HEK293 (cell line): ENCODE data around the gene CWC25.
A peak's percentile ranks its signal among the peaks of the same experiment; 100 is the strongest.

Source experiments
- GLI4 ChIP-seq: fragments of 450-650 bp; formaldehyde crosslinking; IDR thresholded peaks from 2 replicates; pipeline ENCODE4 v1.5.1; 2016; ENCODE audit warnings: missing biosample characterization, missing genetic modification characterization
- HOXA7 ChIP-seq: sonication (generic); formaldehyde crosslinking; IDR thresholded peaks from 2 replicates; pipeline ENCODE4 v1.8.1; 2022; ENCODE audit warnings: missing genetic modification reagents, borderline replicate concordance
- HOXC10 ChIP-seq: sonication (generic); formaldehyde crosslinking; IDR thresholded peaks from 2 replicates; pipeline ENCODE4 v1.8.1; 2023; ENCODE audit warnings: mild to moderate bottlenecking, missing genetic modification reagents
- IKZF3 ChIP-seq: fragments of 450-650 bp; IDR thresholded peaks from 2 replicates; pipeline ENCODE4 v1.5.0; 2018; ENCODE audit warnings: missing biosample characterization, mild to moderate bottlenecking, missing genetic modification characterization, moderate library complexity
- OVOL3 ChIP-seq: fragments of 450-650 bp; formaldehyde crosslinking; IDR thresholded peaks from 2 replicates; pipeline ENCODE4 v1.5.1; 2016; ENCODE audit warnings: missing biosample characterization, missing genetic modification characterization
- RBAK ChIP-seq: fragments of 450-650 bp; formaldehyde crosslinking; IDR thresholded peaks from 2 replicates; pipeline ENCODE4 v1.5.1; 2016; ENCODE audit warnings: missing biosample characterization, missing genetic modification characterization
- SALL2 ChIP-seq: fragments of 450-650 bp; formaldehyde crosslinking; IDR thresholded peaks from 2 replicates; pipeline ENCODE4 v1.5.0; 2017; ENCODE audit warnings: missing biosample characterization, mild to moderate bottlenecking, missing genetic modification characterization, borderline replicate concordance
- ZFP37 ChIP-seq: fragments of 450-650 bp; formaldehyde crosslinking; IDR thresholded peaks from 2 replicates; pipeline ENCODE4 v1.5.1; 2016; ENCODE audit warnings: missing biosample characterization, missing genetic modification characterization
- ZIC2 ChIP-seq: fragments of 450-650 bp; formaldehyde crosslinking; IDR thresholded peaks from 2 replicates; pipeline ENCODE4 v1.5.1; 2016; ENCODE audit warnings: missing biosample characterization, missing genetic modification characterization
- ZNF121 ChIP-seq: fragments of 450-650 bp; formaldehyde crosslinking; IDR thresholded peaks from 2 replicates; pipeline ENCODE4 v1.5.1; 2016; ENCODE audit warnings: missing biosample characterization, missing genetic modification characterization
- ZNF133 ChIP-seq: fragments of 450-650 bp; formaldehyde crosslinking; IDR thresholded peaks from 2 replicates; pipeline ENCODE4 v1.5.1; 2016; ENCODE audit warnings: missing biosample characterization, missing genetic modification characterization
- ZNF16 ChIP-seq: fragments of 450-650 bp; formaldehyde crosslinking; IDR thresholded peaks from 2 replicates; pipeline ENCODE4 v1.5.1; 2016; ENCODE audit warnings: low read depth, missing biosample characterization, missing genetic modification characterization
- ZNF184 ChIP-seq: fragments of 450-650 bp; IDR thresholded peaks from 2 replicates; pipeline ENCODE4 v1.5.1; 2018; ENCODE audit warnings: missing biosample characterization, mild to moderate bottlenecking, missing genetic modification characterization
- ZNF223 ChIP-seq: fragments of 450-650 bp; formaldehyde crosslinking; IDR thresholded peaks from 2 replicates; pipeline ENCODE4 v1.5.1; 2016; ENCODE audit warnings: missing biosample characterization, missing genetic modification characterization
- ZNF530 ChIP-seq: fragments of 450-650 bp; formaldehyde crosslinking; IDR thresholded peaks from 2 replicates; pipeline ENCODE4 v1.5.1; 2016; ENCODE audit warnings: low read depth, missing biosample characterization, missing genetic modification characterization
- ZNF561 ChIP-seq: fragments of 450-650 bp; IDR thresholded peaks from 2 replicates; pipeline ENCODE4 v1.5.1; 2018; ENCODE audit warnings: missing biosample characterization, missing genetic modification characterization, borderline replicate concordance
- ZNF660 ChIP-seq: fragments of 450-650 bp; IDR thresholded peaks from 2 replicates; pipeline ENCODE4 v1.5.1; 2018; ENCODE audit warnings: missing biosample characterization, mild to moderate bottlenecking, missing genetic modification characterization
- ZNF776 ChIP-seq: fragments of 450-650 bp; formaldehyde crosslinking; IDR thresholded peaks from 2 replicates; pipeline ENCODE4 v1.5.0; 2017; ENCODE audit warnings: missing biosample characterization, missing genetic modification characterization, borderline replicate concordance
- TF ChIP-seq, protein P1 (sequence below): fragments of 450-650 bp; formaldehyde crosslinking; IDR thresholded peaks from 2 replicates; pipeline ENCODE4 v1.5.1; 2016; ENCODE audit warnings: missing biosample characterization, missing genetic modification characterization
- TF ChIP-seq, protein P2 (sequence below): fragments of 450-650 bp; formaldehyde crosslinking; conservative IDR thresholded peaks from 2 replicates; pipeline ENCODE4 v1.5.1; 2016; ENCODE audit warnings: low read depth, missing biosample characterization, missing genetic modification characterization
- TF ChIP-seq, protein P3 (sequence below): fragments of 450-650 bp; IDR thresholded peaks from 2 replicates; pipeline ENCODE4 v1.5.1; 2018; ENCODE audit warnings: missing biosample characterization, mild to moderate bottlenecking, missing genetic modification characterization
- TF ChIP-seq, protein P4 (sequence below): fragments of 450-650 bp; formaldehyde crosslinking; IDR thresholded peaks from 2 replicates; pipeline ENCODE4 v1.5.1; 2016; ENCODE audit warnings: missing biosample characterization, missing genetic modification characterization
- TF ChIP-seq, protein P5 (sequence below): fragments of 450-650 bp; formaldehyde crosslinking; IDR thresholded peaks from 2 replicates; pipeline ENCODE4 v1.5.1; 2016; ENCODE audit warnings: missing biosample characterization, missing genetic modification characterization
- TF ChIP-seq, protein P6 (sequence below): fragments of 450-650 bp; formaldehyde crosslinking; IDR thresholded peaks from 2 replicates; pipeline ENCODE4 v1.5.1; 2016; ENCODE audit warnings: missing biosample characterization, missing genetic modification characterization

Gene CWC25

DNA sequence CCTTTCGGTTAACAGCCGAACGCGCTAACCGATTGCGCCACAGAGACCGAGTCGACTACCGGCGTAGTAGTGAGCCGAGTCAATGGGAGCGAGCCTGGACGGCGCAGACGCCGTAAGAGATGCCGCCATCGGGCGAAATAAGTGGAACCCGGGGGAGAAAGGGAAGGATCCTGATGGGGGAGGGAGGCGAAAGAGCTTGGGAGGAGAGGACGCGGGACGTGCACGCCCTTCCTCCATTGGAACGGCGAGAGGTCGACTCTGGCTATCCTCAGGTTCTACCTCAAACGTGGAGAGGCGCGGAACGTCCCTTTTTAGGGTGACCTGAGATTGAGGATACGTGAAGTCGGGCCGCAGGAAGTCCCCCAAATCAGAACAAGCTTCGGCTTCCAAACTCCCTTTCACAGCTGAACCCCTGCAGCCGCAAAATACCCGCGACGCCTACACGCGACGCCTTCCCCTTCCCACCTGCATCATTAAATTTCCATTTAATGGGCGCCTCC is 73.3 kb downstream of the CWC25 start (continued):
- TF ChIP-seq, protein P1, sequence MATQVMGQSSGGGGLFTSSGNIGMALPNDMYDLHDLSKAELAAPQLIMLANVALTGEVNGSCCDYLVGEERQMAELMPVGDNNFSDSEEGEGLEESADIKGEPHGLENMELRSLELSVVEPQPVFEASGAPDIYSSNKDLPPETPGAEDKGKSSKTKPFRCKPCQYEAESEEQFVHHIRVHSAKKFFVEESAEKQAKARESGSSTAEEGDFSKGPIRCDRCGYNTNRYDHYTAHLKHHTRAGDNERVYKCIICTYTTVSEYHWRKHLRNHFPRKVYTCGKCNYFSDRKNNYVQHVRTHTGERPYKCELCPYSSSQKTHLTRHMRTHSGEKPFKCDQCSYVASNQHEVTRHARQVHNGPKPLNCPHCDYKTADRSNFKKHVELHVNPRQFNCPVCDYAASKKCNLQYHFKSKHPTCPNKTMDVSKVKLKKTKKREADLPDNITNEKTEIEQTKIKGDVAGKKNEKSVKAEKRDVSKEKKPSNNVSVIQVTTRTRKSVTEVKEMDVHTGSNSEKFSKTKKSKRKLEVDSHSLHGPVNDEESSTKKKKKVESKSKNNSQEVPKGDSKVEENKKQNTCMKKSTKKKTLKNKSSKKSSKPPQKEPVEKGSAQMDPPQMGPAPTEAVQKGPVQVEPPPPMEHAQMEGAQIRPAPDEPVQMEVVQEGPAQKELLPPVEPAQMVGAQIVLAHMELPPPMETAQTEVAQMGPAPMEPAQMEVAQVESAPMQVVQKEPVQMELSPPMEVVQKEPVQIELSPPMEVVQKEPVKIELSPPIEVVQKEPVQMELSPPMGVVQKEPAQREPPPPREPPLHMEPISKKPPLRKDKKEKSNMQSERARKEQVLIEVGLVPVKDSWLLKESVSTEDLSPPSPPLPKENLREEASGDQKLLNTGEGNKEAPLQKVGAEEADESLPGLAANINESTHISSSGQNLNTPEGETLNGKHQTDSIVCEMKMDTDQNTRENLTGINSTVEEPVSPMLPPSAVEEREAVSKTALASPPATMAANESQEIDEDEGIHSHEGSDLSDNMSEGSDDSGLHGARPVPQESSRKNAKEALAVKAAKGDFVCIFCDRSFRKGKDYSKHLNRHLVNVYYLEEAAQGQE (tag by site-specific recombination) = 0 out of 2 replicates have a peak, but pooled peaks have one; percentile 20
- TF ChIP-seq HOXC10 (no peak), ZNF561 (tag by site-specific recombination) (peak; percentile 28), ZNF133 (no peak), ZNF184 (tag by site-specific recombination) (no peak), IKZF3 (peak; percentile 97), SALL2 (tag by site-specific recombination) (0 out of 2 replicates have a peak, but pooled peaks have one; percentile 1), ZIC2 (tag by site-specific recombination) (peak; percentile 59), ZFP37 (tag by site-specific recombination) (peak; percentile 84; the same call in 1 of the 2 replicates), ZNF223 (tag by site-specific recombination) (no peak; the same call in 1 of the 2 replicates), ZNF530 (no peak), HOXA7 (CRISPR knock-in tag) (no peak), ZNF660 (tag by site-specific recombination) (peak; percentile 91), RBAK (tag by site-specific recombination) (no peak), GLI4 (tag by site-specific recombination) (0 out of 2 replicates have a peak, but pooled peaks have one; percentile 8), ZNF776 (tag by site-specific recombination) (no peak), ZNF121 (tag by site-specific recombination) (no peak), OVOL3 (tag by site-specific recombination) (no peak; the same call in 1 of the 2 replicates), ZNF16 (tag by site-specific recombination) (no peak)
- TF ChIP-seq, protein P2, sequence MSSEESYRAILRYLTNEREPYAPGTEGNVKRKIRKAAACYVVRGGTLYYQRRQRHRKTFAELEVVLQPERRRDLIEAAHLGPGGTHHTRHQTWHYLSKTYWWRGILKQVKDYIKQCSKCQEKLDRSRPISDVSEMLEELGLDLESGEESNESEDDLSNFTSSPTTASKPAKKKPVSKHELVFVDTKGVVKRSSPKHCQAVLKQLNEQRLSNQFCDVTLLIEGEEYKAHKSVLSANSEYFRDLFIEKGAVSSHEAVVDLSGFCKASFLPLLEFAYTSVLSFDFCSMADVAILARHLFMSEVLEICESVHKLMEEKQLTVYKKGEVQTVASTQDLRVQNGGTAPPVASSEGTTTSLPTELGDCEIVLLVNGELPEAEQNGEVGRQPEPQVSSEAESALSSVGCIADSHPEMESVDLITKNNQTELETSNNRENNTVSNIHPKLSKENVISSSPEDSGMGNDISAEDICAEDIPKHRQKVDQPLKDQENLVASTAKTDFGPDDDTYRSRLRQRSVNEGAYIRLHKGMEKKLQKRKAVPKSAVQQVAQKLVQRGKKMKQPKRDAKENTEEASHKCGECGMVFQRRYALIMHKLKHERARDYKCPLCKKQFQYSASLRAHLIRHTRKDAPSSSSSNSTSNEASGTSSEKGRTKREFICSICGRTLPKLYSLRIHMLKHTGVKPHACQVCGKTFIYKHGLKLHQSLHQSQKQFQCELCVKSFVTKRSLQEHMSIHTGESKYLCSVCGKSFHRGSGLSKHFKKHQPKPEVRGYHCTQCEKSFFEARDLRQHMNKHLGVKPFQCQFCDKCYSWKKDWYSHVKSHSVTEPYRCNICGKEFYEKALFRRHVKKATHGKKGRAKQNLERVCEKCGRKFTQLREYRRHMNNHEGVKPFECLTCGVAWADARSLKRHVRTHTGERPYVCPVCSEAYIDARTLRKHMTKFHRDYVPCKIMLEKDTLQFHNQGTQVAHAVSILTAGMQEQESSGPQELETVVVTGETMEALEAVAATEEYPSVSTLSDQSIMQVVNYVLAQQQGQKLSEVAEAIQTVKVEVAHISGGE = no peak
- TF ChIP-seq, protein P3, sequence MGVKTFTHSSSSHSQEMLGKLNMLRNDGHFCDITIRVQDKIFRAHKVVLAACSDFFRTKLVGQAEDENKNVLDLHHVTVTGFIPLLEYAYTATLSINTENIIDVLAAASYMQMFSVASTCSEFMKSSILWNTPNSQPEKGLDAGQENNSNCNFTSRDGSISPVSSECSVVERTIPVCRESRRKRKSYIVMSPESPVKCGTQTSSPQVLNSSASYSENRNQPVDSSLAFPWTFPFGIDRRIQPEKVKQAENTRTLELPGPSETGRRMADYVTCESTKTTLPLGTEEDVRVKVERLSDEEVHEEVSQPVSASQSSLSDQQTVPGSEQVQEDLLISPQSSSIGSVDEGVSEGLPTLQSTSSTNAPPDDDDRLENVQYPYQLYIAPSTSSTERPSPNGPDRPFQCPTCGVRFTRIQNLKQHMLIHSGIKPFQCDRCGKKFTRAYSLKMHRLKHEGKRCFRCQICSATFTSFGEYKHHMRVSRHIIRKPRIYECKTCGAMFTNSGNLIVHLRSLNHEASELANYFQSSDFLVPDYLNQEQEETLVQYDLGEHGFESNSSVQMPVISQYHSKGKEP (tag by site-specific recombination) = no peak
- TF ChIP-seq, protein P4, sequence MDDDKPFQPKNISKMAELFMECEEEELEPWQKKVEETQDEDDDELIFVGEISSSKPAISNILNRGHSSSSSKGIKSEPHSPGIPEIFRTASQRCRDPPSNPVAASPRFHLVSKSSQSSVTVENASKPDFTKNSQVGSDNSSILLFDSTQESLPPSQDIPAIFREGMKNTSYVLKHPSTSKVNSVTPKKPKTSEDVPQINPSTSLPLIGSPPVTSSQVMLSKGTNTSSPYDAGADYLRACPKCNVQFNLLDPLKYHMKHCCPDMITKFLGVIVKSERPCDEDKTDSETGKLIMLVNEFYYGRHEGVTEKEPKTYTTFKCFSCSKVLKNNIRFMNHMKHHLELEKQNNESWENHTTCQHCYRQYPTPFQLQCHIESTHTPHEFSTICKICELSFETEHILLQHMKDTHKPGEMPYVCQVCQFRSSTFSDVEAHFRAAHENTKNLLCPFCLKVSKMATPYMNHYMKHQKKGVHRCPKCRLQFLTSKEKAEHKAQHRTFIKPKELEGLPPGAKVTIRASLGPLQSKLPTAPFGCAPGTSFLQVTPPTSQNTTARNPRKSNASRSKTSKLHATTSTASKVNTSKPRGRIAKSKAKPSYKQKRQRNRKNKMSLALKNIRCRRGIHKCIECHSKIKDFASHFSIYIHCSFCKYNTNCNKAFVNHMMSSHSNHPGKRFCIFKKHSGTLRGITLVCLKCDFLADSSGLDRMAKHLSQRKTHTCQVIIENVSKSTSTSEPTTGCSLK (tag by site-specific recombination) = no peak
- TF ChIP-seq, protein P5, sequence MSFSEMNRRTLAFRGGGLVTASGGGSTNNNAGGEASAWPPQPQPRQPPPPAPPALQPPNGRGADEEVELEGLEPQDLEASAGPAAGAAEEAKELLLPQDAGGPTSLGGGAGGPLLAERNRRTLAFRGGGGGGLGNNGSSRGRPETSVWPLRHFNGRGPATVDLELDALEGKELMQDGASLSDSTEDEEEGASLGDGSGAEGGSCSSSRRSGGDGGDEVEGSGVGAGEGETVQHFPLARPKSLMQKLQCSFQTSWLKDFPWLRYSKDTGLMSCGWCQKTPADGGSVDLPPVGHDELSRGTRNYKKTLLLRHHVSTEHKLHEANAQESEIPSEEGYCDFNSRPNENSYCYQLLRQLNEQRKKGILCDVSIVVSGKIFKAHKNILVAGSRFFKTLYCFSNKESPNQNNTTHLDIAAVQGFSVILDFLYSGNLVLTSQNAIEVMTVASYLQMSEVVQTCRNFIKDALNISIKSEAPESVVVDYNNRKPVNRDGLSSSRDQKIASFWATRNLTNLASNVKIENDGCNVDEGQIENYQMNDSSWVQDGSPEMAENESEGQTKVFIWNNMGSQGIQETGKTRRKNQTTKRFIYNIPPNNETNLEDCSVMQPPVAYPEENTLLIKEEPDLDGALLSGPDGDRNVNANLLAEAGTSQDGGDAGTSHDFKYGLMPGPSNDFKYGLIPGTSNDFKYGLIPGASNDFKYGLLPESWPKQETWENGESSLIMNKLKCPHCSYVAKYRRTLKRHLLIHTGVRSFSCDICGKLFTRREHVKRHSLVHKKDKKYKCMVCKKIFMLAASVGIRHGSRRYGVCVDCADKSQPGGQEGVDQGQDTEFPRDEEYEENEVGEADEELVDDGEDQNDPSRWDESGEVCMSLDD (tag by site-specific recombination) = peak; percentile 83
- TF ChIP-seq, protein P6, sequence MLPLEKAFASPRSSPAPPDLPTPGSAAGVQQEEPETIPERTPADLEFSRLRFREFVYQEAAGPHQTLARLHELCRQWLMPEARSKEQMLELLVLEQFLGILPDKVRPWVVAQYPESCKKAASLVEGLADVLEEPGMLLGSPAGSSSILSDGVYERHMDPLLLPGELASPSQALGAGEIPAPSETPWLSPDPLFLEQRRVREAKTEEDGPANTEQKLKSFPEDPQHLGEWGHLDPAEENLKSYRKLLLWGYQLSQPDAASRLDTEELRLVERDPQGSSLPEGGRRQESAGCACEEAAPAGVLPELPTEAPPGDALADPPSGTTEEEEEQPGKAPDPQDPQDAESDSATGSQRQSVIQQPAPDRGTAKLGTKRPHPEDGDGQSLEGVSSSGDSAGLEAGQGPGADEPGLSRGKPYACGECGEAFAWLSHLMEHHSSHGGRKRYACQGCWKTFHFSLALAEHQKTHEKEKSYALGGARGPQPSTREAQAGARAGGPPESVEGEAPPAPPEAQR (tag by site-specific recombination) = peak; percentile 84; the same call in 1 of the 2 replicates
